Mononuclear cell (primary cell): ENCODE measurements around the gene EIF4E. TPM values are rescaled to one million over a fixed set of nuclear protein-coding genes. Genes with fewer than 3 reads are reported as not detected.
"Not testable (repeated sequence)": the region's sequence is repeated elsewhere in the genome, so short reads cannot be mapped to it uniquely, and the experiment has no call there.

Source experiments
- H3K27me3 ChIP-seq: 2 replicates; pipeline ENCODE4 v1.6.0; 2011; ENCODE audit warnings: low read length, control low read depth; ENCODE audit not compliant: insufficient read depth
- H3K4me1 ChIP-seq: 2 replicates; pipeline ENCODE4 v1.5.1; 2011; ENCODE audit warnings: mild to moderate bottlenecking, low read length, control low read depth; ENCODE audit not compliant: insufficient read depth
- H3K4me3 ChIP-seq: 2 replicates; pipeline ENCODE4 v1.5.1; 2011; ENCODE audit warnings: mild to moderate bottlenecking, low read length, moderate library complexity
- H3K9me3 ChIP-seq: 2 replicates; pipeline ENCODE4 v1.5.1; 2011; ENCODE audit warnings: low read depth, mild to moderate bottlenecking, control low read depth, low read length
- total RNA-seq: library from RNA; depleted of rRNA; stranded (reverse); fragments of >200 nt; gene quantifications from one replicate; pipeline ENCODE4 v1.2.3, GENCODE V29; 2012

EIF4E gene
- total RNA-seq, 1 donor = 128 TPM

DNA sequence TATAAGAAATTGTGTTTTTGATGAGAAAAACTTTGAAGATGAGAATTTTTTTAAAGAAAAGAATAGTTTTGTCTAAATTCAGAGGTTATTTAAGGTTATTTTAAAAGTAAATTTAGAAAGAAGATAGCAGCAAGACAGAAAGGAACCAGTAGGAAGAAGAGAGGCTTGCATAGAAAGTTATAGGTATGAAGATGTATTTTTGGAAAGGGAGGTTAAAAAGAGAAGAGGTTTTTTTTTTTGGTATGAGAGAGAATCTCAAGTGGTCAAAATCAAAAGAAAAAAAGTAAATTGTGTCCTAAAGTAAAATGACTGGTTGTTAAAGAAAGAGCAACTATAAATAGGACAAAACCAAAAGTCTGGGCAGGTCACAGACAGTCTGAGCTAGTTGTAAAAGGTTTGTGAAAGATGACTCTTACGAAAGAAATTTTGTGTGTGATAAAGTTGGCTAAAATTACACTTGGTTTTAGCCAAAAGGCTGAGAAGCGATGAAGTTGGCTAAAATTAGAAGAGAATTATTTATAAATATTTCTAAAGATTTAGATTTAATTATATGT is 16.4 kb upstream of the EIF4E start:
- no peaks in the 10 kb centered on the region for H3K27me3 ChIP-seq
- no peaks in the 10 kb centered on the region for H3K4me1 ChIP-seq
- no peaks in the 10 kb centered on the region for H3K9me3 ChIP-seq
- H3K4me3 ChIP-seq = no peak overlapping the region

DNA sequence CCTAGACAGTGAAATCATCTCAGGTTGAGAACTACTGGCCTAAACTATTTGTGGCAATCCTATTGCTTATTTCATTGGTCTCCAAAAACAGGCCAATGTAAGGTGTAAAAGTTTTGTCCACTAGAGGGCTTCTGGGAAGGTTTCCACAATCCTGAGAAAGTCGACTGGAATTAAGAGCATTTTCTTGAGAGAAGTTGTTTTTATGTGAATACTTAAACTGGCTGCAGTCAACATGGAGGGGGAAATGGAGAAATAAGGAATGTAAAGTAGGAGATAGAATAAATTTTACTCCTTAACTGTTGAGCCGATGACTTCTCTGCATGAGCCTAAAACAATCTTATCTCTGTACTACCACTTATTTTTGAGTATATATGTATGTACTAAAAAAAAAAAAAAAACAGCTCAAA is 11.0 kb upstream of the EIF4E start:
- Histone ChIP-seq H3K9me3 (no peaks in the 10 kb centered on the region), H3K27me3 (no peaks in the 10 kb centered on the region), H3K4me3 (no peak overlapping the region), H3K4me1 (no peaks in the 10 kb centered on the region)

DNA sequence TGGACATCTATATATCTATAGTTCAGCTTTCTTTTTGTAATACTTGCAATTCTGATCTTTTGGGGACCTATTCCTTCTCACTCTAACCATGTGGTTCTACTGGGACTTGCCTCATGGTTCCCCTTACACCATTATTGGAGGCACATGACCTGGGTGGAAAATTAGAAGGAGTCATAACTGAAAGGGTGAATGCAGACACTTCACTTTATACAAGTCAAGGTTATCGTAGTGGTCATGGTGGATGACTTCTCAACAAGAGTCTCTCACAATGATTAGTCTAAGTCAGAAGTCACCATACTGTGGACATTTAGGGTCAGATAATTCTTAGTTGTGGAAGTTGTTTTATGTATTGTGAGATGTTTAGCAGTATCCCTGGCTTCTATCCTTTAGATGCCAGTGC is 10.5 kb upstream of the EIF4E start:
- Histone ChIP-seq H3K27me3 (no peaks in the 10 kb centered on the region), H3K4me1 (no peaks in the 10 kb centered on the region), H3K9me3 (no peaks in the 10 kb centered on the region), H3K4me3 (no peak overlapping the region)

DNA sequence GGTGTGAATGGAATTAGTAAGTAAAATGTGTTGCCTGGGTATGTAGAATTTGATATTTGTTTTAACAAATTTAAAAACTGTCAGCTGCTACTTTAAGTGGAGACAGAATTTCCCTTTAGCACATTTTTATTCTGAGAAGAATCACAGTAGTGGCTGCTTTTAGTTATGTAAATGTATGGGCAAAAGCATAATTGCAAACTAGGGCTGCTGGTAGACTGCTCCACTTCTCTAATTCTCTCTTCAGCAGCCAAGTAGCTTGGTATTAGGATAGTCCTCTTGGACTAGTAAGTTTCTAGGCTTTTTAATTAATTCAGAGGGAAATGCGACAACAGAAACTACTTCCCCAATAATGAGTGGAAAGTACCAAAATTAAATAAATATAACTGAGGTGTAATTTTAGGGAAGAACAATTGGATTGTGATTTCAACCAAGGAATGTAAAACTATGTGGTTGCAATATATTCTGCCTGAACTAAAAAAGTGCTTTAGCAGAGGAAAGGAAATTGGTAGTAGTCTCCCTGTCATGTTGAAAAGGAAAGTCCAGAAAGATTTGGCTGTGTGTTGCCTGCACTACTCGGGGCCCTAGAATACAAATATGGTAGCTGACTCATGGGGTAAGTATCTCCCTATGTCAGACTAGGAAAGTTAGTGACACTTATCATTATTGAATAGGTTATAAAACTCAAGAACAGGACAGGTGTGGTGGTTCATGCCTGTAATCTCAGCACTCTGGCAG is 9.2 kb upstream of the EIF4E start:
- Histone ChIP-seq H3K4me1 (peaks cover 2% of the 10 kb centered on the region), H3K27me3 (no peaks in the 10 kb centered on the region), H3K4me3 (no peak overlapping the region), H3K9me3 (no peaks in the 10 kb centered on the region)

GRCh38 chr4:98935633-98936032 is 6.7 kb upstream of the EIF4E start:
- no peaks in the 10 kb centered on the region for H3K9me3 ChIP-seq
- no peaks in the 10 kb centered on the region for H3K27me3 ChIP-seq
- peaks cover 12% of the 10 kb centered on the region for H3K4me1 ChIP-seq
- H3K4me3 ChIP-seq = no peak overlapping the region

GRCh38 chr4:98934851-98935250 is 5.9 kb upstream of the EIF4E start:
- H3K9me3 ChIP-seq, H3K4me3 ChIP-seq, H3K27me3 ChIP-seq: not testable (repeated sequence)
- peaks cover 18% of the 10 kb centered on the region for H3K4me1 ChIP-seq

- Histone ChIP-seq H3K27me3 (no peaks in the 10 kb centered on the region), H3K4me3 (no peak overlapping the region), H3K9me3 (no peaks in the 10 kb centered on the region), H3K4me1 (peaks cover 29% of the 10 kb centered on the region)
These were observed 3.6 kb upstream of the EIF4E start for GRCh38 chr4:98932539-98932938.

GRCh38 chr4:98930311-98930865 is 1.5 kb upstream of the EIF4E start:
- no peak overlapping the region for H3K4me3 ChIP-seq
- H3K27me3 ChIP-seq = no peaks in the 10 kb centered on the region
- H3K4me1 ChIP-seq = peaks cover 41% of the 10 kb centered on the region
- no peaks in the 10 kb centered on the region for H3K9me3 ChIP-seq

GRCh38 chr4:98929341-98930267 is 671 bp upstream of the EIF4E start:
- Histone ChIP-seq H3K9me3 (no peaks in the 10 kb centered on the region), H3K27me3 (no peaks in the 10 kb centered on the region), H3K4me1 (peaks cover 42% of the 10 kb centered on the region), H3K4me3 (peak overlapping the region; percentile 94)

DNA sequence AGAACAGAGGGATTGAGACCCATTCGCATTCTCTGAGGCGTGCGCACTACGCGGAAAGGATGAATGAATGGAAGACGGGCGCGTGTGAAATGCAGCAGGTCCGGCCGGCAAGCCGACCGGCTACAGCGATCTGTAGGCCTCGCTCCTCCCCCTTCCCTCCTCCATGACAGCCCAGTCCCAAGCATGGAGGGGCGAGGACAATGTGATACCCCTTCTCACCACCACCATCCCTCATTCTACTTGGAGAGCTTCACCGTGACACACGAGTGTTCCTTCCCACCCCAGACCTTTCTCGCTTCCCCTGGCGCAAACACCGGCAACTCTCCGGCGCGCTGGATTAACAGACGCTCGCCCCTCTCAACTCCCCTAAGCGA is 815 bp downstream of the EIF4E start:
- peaks cover 48% of the 10 kb centered on the region for H3K4me1 ChIP-seq
- no peaks in the 10 kb centered on the region for H3K9me3 ChIP-seq
- H3K4me3 ChIP-seq = peak overlapping the region; percentile 94
- no peaks in the 10 kb centered on the region for H3K27me3 ChIP-seq

DNA sequence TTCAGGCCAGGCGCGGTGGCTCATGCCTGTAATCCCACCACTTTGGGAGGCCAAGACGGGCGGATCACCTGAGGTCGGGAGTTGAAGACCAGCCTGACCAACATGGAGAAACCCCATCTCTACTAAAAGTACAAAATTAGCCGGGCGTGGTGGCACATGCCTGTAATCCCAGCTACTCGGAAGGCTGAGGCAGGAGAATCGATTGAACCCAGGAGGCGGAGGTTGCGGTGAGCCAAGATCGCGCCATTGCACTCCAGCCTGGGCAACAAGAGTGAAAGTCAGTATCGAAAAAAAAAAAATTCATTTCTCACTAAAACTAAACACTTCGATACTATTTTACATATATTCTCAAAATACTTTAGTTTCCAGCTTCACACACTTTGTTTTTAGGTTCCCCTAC is 2.7 kb downstream of the EIF4E start:
- peaks cover 43% of the 10 kb centered on the region for H3K4me1 ChIP-seq
- not testable (repeated sequence) for H3K4me3 ChIP-seq, H3K9me3 ChIP-seq, H3K27me3 ChIP-seq

- no peaks in the 10 kb centered on the region for H3K27me3 ChIP-seq
- no peak overlapping the region for H3K4me3 ChIP-seq
- peaks cover 30% of the 10 kb centered on the region for H3K4me1 ChIP-seq
- no peaks in the 10 kb centered on the region for H3K9me3 ChIP-seq
These were observed 7.6 kb downstream of the EIF4E start for GRCh38 chr4:98921292-98921691.

GRCh38 chr4:98919996-98920395 is 8.9 kb downstream of the EIF4E start:
- Histone ChIP-seq H3K9me3 (no peaks in the 10 kb centered on the region), H3K27me3 (no peaks in the 10 kb centered on the region), H3K4me3 (no peak overlapping the region)

DNA sequence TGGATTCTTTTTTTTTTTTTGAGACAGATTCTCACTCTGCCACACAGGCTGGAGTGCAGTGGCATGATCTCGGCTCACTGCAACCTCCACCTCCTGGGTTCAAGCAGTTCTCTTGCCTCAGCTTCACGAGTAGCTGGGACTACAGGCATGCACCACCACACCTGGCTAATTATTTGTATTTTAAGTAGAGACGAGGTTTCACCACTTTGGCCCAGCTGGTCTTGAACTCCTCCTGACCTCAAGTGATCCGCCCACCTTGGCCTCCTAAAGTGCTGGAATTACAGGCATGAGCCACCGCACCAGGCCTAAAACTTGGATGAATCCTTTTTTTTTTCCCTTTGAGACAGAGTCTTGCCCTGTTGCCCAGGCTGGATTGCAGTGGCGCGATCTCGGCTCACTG is 18.2 kb downstream of the EIF4E start:
- H3K4me1 ChIP-seq, H3K4me3 ChIP-seq, H3K27me3 ChIP-seq, H3K9me3 ChIP-seq: not testable (repeated sequence)

More at GRCh38 chr4:98919996-98920395, 8.9 kb downstream of the EIF4E start:
- peaks cover 27% of the 10 kb centered on the region for H3K4me1 ChIP-seq
